Measurements from ENCODE around the gene CGB7. TPM values are rescaled to one million over a fixed set of nuclear protein-coding genes. Genes with fewer than 3 reads are reported as not detected.
"Not testable (repeated sequence)": the region's sequence is repeated elsewhere in the genome, so short reads cannot be mapped to it uniquely, and the experiment has no call there.

CGB7 gene
- total RNA-seq, 1 donor from 2014 or later: not detected

- not testable (repeated sequence) for FAIRE-seq; DNase-seq (ENCODE audit: low spot score in 2 of 2)
Measured at GRCh38 chr19:49074869-49075268, 17.3 kb upstream of the CGB7 start.

GRCh38 chr19:49073514-49074378 lies 16.2 kb upstream of the CGB7 start:
- FAIRE-seq (no peak), DNase-seq (ENCODE audit: low spot score in 2 of 2) (no peak)

- no peak for DNase-seq (ENCODE audit: low spot score in 2 of 2)
- FAIRE-seq: no peak
Measured at GRCh38 chr19:49071860-49072547, 14.5 kb upstream of the CGB7 start.

- FAIRE-seq (no peak), DNase-seq (ENCODE audit: low spot score in 2 of 2) (no peak)
Measured at GRCh38 chr19:49070416-49070815, 12.9 kb upstream of the CGB7 start.

- FAIRE-seq: no peak
- DNase-seq (ENCODE audit: low spot score in 2 of 2): no peak
Measured at GRCh38 chr19:49069026-49069425, 11.5 kb upstream of the CGB7 start.

- no peak for FAIRE-seq
- peak in 1 of 2 donors; percentile 33 for DNase-seq (ENCODE audit: low spot score in 2 of 2)
Measured at GRCh38 chr19:49067554-49067953, 10.0 kb upstream of the CGB7 start.

- DNase-seq (ENCODE audit: low spot score in 2 of 2) (peak in 1 of 2 donors; percentile 31), FAIRE-seq (no peak)
Measured at GRCh38 chr19:49065905-49066512, 8.5 kb upstream of the CGB7 start.

GRCh38 chr19:49064768-49065611 lies 7.4 kb upstream of the CGB7 start, which contains the start of gene NTF4:
Gene NTF4 (minus strand): TSS chr19:49064818. CDS start chr19:49061997, 2,821 bp downstream.
- DNase-seq (ENCODE audit: low spot score in 2 of 2): peak in 1 of 2 donors; percentile 31
- FAIRE-seq: no peak

GRCh38 chr19:49064029-49064629 lies 6.6 kb upstream of the CGB7 start:
- DNase-seq (ENCODE audit: low spot score in 2 of 2) (no peak), FAIRE-seq (no peak)

- DNase-seq (ENCODE audit: low spot score in 2 of 2) (no peak), FAIRE-seq (no peak)
Measured at GRCh38 chr19:49061445-49061844, 3.9 kb upstream of the CGB7 start.

GRCh38 chr19:49061000-49061399 lies 3.5 kb upstream of the CGB7 start:
- DNase-seq (ENCODE audit: low spot score in 2 of 2) (no peak), FAIRE-seq (no peak)

- FAIRE-seq (no peak), DNase-seq (ENCODE audit: low spot score in 2 of 2) (no peak)
Measured at GRCh38 chr19:49059053-49059452, 1.5 kb upstream of the CGB7 start.

GRCh38 chr19:49058562-49058961 lies 1.0 kb upstream of the CGB7 start:
- DNase-seq (ENCODE audit: low spot score in 2 of 2): peak; percentile 20 to 28
- FAIRE-seq: no peak

GRCh38 chr19:49056902-49057596 lies 500 bp downstream of the CGB7 start:
- not testable (repeated sequence) for DNase-seq (ENCODE audit: low spot score in 2 of 2); FAIRE-seq

GRCh38 chr19:49056101-49056901 lies 1.2 kb downstream of the CGB7 start:
- DNase-seq (ENCODE audit: low spot score in 2 of 2) (peak; percentile 68 to 79), FAIRE-seq (no peak)

GRCh38 chr19:49050376-49051033 lies 7.0 kb downstream of the CGB7 start:
- FAIRE-seq; DNase-seq (ENCODE audit: low spot score in 2 of 2): not testable (repeated sequence)

- DNase-seq (ENCODE audit: low spot score in 2 of 2); FAIRE-seq: not testable (repeated sequence)
Measured at GRCh38 chr19:49049834-49050233, 7.7 kb downstream of the CGB7 start.

- not testable (repeated sequence) for DNase-seq (ENCODE audit: low spot score in 2 of 2); FAIRE-seq
Measured at GRCh38 chr19:49049011-49049410, 8.5 kb downstream of the CGB7 start, which contains the start of gene CGB8. Gene CGB8 (minus strand): TSS chr19:49049111. CDS start chr19:49048739, 372 bp downstream.

Data from frontal cortex (tissue), 4 donors.